Measurements from ENCODE around the gene NCKIPSD.

The NCKIPSD gene

GRCh38 chr3:48647714-48648113 lies 38.0 kb downstream of the NCKIPSD start:
- DNase-seq (ENCODE audit: low read depth), result no peak

DNA sequence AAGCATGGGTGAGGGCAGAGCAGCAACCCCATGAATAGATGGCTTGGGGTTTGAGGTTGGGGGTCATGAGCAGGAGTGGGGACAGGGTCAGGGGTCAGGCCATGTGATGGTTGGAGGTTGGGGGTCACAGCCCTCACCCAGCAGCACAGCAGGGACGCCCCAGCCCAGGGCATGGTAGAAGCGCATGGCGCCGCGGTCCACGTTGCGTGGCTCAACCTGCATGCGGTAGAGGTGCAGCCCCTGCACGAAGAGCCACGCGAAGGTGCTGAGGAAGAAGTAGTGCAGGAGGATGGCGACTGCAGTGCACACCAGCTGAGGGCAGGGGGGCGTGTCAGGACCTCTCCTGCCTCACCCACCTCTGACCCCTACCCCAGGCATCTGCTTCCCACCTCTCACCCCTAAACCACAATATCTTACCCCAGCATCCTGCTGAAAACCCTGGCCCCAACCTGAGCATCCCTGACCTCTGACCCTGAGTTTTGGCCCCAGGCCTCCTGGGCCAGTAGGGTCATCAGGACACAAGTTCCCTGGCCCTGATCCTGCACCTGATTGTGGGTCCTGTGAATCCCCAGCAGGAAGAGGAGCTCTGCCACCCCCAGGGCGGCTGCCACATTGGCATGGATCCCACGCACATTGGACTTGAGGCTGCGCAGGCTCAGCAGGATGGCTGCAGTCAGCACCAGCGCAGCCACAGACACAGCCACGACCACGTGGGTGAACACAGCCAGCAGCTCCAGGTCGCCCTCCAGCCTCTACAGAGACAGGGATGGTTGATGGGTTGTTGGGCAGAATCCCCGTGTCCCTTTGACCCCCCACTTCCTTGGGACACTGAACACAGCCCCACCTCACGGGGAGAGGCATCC lies 40.6 kb downstream of the NCKIPSD start:
- DNase-seq (ENCODE audit: low read depth), result no peak

DNA sequence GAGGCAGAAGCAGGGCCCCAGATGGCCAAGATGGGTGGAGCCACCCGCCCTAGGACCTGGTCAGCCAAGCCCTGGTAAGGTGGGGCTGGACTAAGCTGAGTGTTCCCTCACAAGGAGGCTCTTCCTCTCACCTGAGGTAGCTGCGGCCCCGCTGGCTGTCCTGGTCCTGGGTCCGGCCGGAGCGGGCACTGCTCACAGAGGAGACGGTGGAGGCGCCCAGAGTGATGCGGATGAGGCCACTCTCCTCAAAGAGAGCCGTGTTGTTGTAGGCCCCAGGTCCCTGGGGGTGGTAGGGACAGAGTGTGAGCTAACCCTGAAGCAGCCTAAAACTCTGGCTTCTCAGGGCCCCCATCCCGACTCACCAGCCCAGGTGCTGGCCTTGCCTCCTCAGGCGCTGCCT lies 43.1 kb downstream of the NCKIPSD start:
- DNase-seq (ENCODE audit: low read depth), result no peak

DNA sequence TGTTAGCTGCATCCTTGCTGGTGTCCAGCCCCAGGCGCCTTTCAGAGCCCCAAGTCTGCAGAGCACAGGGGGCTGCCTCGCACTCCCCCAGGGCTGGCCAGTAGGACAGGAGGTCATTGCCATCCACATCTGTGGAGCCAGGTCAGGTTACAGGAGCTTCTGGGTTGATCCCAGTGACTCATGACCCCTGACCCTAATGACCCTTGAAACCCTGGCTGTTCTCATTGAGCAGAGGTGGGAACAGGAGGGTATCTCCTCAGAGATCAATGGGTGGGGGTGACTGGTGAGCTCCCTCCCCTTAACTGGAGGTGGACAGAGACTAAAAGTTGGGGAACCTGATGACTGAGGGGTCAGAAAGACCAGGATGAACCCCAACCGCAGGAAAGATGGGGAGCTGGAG lies 44.3 kb downstream of the NCKIPSD start:
- no peak for DNase-seq (ENCODE audit: low read depth)

- DNase-seq (ENCODE audit: low read depth), result no peak
Observed at GRCh38 chr3:48639944-48640606, 45.6 kb downstream of the NCKIPSD start.

- no peak for DNase-seq (ENCODE audit: low read depth)
Observed at GRCh38 chr3:48637305-48637704, 48.4 kb downstream of the NCKIPSD start.

- DNase-seq (ENCODE audit: low read depth), result no peak
Observed at GRCh38 chr3:48636149-48636655, 49.5 kb downstream of the NCKIPSD start.

GRCh38 chr3:48635222-48636021 lies 50.3 kb downstream of the NCKIPSD start, which contains the start of gene SLC26A6:
SLC26A6 (minus strand) TSS chr3:48635461; CDS start chr3:48635393, 68 bp downstream.
- DNase-seq (ENCODE audit: low read depth), result peak; percentile 96

- DNase-seq (ENCODE audit: low read depth), result peak; percentile 77
Observed at GRCh38 chr3:48634661-48635221, 51.0 kb downstream of the NCKIPSD start.

- DNase-seq (ENCODE audit: low read depth), result no peak
Observed at GRCh38 chr3:48633743-48634142, 52.0 kb downstream of the NCKIPSD start.

DNA sequence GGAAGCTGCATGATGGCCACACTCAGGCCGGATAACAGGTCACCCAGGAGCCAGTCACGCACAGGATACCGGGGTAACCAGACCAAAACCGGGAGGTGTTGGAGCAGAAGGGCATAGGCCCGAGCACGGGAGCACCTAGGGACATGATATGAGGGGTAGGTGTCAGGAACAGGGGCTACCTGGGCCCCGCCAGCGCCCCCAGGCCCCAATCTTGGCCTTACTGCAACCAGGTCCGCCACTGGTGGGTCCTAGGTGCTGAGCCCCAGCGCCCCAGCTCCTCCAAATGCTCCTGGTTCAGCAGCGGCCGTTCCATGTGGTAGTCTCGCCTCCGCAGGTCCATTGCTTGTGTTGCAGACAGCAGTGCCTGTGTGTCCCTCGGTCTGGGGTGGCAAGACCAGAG lies 52.5 kb downstream of the NCKIPSD start:
- no peak for DNase-seq (ENCODE audit: low read depth)

DNA sequence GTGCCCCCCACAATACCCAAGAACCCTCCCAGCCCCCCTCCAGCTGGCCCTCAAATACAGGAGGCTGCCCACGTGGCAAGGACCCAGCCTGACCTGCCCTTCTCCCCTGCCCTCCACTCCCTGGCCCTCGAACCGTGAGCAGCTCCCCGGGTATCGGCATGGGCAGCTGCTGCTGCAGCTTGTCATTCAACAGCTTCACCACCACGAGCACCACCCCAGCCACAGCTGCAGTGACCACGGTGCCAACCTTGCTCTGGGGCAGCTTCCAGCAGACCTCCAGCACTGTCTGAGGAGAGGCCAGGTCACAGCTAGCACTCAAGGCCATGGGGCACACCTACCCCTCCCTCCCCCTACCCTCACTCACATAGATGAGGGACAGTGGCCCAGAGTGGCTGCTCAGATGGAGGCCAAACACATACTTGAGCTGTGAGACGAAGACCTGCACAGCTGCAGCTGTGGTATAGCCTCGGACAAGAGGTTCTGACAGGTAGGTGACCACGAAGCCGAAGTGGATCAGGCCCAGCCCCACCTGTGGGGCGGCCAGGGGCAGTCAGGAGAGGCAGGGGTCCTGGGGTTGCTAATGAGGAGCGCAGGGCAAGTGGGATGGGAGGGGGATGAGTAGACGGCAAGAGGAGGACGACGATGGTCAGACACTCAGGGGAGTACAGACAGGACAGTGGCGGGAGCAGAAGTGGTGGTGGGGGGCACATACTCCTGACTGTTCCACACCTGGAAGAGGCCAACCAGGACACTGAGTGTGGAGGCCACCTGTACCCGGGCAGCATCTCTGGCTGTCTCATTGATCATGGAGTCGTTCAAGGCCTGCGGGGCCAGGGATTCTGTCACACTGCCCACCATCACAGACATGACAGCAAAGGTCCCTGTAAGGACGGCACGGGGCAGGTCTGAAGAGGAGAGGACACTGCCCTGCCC lies 53.9 kb downstream of the NCKIPSD start:
- DNase-seq (ENCODE audit: low read depth), result no peak

DNA sequence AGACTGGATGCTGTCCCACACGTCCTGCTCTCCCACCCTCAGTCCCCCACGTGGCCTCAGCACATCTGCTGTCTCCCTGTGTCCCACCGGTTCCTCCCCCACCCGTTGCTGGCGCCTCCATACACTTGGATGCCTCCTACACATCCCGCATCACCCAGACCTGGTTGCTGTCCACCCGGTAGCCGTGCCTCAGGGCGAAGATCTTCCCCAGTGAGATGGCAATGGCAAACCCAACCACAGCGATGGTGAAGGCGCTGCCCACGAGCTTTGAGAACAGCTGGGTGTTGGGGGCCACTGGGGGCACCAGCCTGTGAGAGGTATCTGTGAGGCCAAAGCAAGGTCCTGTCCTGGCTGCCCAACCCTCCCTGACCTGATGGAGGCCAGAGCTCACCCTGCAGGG lies 54.9 kb downstream of the NCKIPSD start:
- no peak for DNase-seq (ENCODE audit: low read depth)

- DNase-seq (ENCODE audit: low read depth), result no peak
Observed at GRCh38 chr3:48630407-48630806, 55.3 kb downstream of the NCKIPSD start.

GRCh38 chr3:48629894-48630293 lies 55.8 kb downstream of the NCKIPSD start:
- DNase-seq (ENCODE audit: low read depth), result no peak

DNA sequence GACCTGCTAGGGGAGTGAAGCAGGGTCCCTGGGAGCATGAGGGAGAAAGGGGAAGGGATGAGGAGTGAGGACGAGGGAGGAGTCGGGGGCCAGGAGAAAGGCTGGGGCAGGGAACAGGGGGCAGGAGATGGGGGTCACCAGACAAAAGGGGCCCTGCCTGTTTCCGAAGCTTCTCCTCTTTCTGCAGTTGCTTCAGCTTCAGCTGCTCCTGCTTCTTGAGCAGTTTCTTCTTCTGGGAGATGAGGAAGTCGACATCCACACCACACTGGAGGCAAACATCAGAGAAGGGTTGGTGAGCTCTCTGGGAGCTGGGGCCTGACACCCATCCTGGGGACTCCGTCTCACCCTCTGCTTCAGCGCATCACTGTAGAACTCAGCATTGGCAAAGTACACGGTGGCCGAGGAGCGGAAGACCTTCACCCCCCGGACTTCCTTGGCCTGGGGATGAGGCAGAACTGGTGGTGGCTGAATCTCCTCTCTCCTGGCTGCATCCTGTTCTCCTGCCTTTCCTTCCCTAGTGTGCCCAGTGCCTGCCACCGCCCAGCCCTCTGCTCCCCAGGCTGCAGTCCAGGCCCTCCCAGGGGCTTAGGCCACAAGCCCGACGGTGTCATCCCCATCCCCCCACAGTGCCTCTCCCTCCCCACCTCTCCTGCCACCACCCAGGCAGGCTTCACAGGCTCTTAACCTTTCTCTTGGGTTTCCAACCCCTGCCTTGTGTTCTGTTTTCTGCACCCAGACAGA lies 57.3 kb downstream of the NCKIPSD start:
- no peak for DNase-seq (ENCODE audit: low read depth)

DNA sequence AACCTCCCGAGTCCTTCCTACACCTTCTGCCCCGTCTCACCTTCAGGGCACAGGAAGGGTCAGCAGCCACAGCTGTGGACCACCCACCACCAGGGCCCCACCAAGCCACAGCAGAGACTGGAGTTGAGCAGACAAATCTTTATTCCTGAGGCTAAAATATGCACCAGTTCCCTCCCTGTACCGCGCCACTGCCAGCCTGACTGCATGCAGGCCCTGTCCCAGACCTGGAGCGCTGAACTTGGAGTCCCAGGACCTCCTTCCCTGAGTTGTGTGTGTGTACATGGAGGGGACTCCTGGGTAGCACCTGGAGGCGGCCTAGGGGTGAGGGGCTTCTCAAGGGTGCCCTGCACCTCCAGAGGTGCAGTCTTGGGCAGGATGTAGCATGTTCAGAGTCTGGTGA lies 60.1 kb downstream of the NCKIPSD start:
- no peak for DNase-seq (ENCODE audit: low read depth)

DNA sequence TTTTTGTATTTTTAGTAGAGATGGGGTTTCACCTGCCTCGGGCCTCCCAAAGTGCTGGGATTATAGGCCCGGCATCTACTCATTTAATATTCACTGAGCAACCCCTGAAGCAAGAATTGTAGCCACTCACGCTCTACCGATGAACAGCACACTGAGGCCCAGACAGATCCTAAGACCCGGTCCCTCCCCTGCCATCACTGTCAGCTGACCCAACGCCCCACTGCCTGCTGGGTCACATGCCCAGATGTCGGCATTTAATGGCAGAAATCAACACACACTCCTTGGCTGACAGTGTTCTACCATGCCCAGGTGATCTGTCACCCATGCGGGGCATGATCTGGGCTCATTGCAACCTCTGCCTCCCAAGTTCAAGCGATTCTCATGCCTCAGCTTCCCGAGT lies 60.9 kb downstream of the NCKIPSD start:
- DNase-seq (ENCODE audit: low read depth), result no peak

DNA sequence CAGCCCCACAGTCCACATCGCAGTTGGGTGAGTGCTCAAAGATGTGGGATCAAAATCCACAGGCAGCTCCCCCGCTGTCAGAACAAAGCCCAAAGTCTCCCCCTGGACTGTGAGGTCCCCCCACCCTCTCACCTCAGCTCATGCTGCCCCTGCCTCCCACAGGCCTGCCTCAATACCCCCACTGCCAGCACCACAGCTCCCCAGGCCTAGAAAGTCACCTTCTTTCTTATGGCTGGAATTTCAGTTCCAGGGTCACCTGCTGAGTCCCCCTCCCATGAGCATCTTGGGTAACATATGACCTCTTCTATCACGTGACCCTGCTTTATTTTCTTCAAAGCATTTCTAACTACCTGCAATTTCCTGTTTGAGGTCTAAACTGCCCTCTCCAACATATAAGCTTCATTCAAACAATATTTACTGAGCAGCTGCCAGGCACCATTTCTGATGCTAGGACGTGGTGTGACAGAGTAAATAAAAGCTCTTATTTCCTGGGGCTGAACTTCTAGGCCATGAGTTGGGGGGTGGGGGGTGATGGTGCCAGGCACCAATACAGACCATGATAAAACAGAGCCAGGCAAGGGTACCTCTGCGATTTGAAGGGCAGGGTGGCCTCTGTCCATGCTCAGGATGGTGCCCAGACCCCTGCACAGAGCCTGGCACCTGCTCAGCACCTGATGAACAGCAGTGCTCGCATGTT lies 61.7 kb downstream of the NCKIPSD start:
- DNase-seq (ENCODE audit: low read depth), result no peak
